GM12878 (cell line): ENCODE data around the gene MVB12B. TPM values are rescaled to one million over a fixed set of nuclear protein-coding genes. Genes with fewer than 3 reads are reported as not detected.

ENCODE experiments used
- ATAC-seq: fragments of 200-7000 bp; cut with Tn5 transposase; 3 replicates; pipeline ENCODE4 v1.9.1; 2020; ENCODE audit warnings: mild to moderate bottlenecking, moderate library complexity
- BruUV-seq: library from RNA; stranded (reverse); fragments of 400-500 nt; replicated peaks from 2 replicates; lab custom pipeline; 2021; lab: Mats Ljungman, UMichigan
- CTCF ChIA-PET: fragments of 300-600 bp; sonication (Branson Sonifier 250); formaldehyde crosslinking; extraction: SDS; loops from one replicate; lab custom pipeline; 2021; ENCODE audit warnings: inconsistent platforms; lab: Yijun Ruan, JAX
- POLR2A ChIA-PET: fragments of 350-600 bp; formaldehyde crosslinking; extraction: SDS; loops from one replicate; lab custom pipeline; 2021; ENCODE audit warnings: inconsistent platforms; lab: Charles Lee
- RAD21 ChIA-PET: fragments of 300-600 bp; sonication (Branson Sonifier 250); formaldehyde crosslinking; loops from one replicate; lab custom pipeline; 2023; ENCODE audit warnings: antibody characterized with exemption; ENCODE audit not compliant: unreplicated experiment; lab: Charles Lee
- SMC1A ChIA-PET: fragments of 300-600 bp; sonication (Branson Sonifier 250); formaldehyde crosslinking; loops from one replicate; lab custom pipeline; 2023; ENCODE audit not compliant: unreplicated experiment, uncharacterized antibody; lab: Charles Lee
- DNase-seq: peaks from one replicate; pipeline ENCODE4 v3.0.0-alpha.2; 2011; ENCODE audit warnings: low read depth, low spot score
- FAIRE-seq: peaks from 3 replicates; lab custom pipeline; 2011; peaks lifted over from hg19 to GRCh38; lab: Jason Lieb, UNC
- H2AFZ ChIP-seq: 2 replicates; pipeline ENCODE4 v1.6.0; 2011; ENCODE audit warnings: low read depth, low read length, control low read depth; ENCODE audit not compliant: control insufficient read depth
- H3K27ac ChIP-seq: 2 replicates; pipeline ENCODE4 v1.5.1; 2011; ENCODE audit warnings: control low read depth; ENCODE audit not compliant: control insufficient read depth, insufficient read depth
- H3K27me3 ChIP-seq, 2 experiments: replicated peaks in 1 of 2; 2 replicates each; pipeline versions ENCODE4 v1.6.0 to v1.6.1; 2011; ENCODE audit warnings: low read length in 1 of 2; ENCODE audit not compliant: control insufficient read depth in 2 of 2, insufficient read depth in 2 of 2
- H3K36me3 ChIP-seq, 2 experiments: 2 replicates each; pipeline ENCODE4 v1.5.1; 2011; ENCODE audit warnings: low read length in 1 of 2; ENCODE audit not compliant: control insufficient read depth in 2 of 2, insufficient read depth in 2 of 2
- H3K4me1 ChIP-seq: 2 replicates; pipeline ENCODE4 v1.6.1; 2011; ENCODE audit warnings: mild to moderate bottlenecking, low read length, moderate library complexity, mixed read lengths; ENCODE audit not compliant: control insufficient read depth, insufficient read depth
- H3K4me2 ChIP-seq: 2 replicates; pipeline ENCODE4 v1.6.0; 2011; ENCODE audit warnings: control low read depth; ENCODE audit not compliant: control insufficient read depth, insufficient read depth
- H3K4me3 ChIP-seq: fragments of 200-600 bp; sonication (generic); 2 replicates; pipeline ENCODE4 v1.5.1; 2016
- H3K79me2 ChIP-seq: 2 replicates; pipeline ENCODE4 v1.6.0; 2011; ENCODE audit warnings: low read length; ENCODE audit not compliant: control insufficient read depth, insufficient read depth
- H3K9ac ChIP-seq: 2 replicates; pipeline ENCODE4 v1.8.0; 2011; ENCODE audit warnings: low read length, control low read depth, mixed read lengths; ENCODE audit not compliant: control insufficient read depth, insufficient read depth
- H3K9me3 ChIP-seq: replicated peaks from 3 replicates; pipeline ENCODE4 v1.5.1; 2011; ENCODE audit warnings: mild to moderate bottlenecking, low read length; ENCODE audit not compliant: control insufficient read depth, insufficient read depth
- H4K20me1 ChIP-seq: 2 replicates; pipeline ENCODE4 v1.6.0; 2011; ENCODE audit not compliant: control insufficient read depth, insufficient read depth
- BCLAF1 ChIP-seq: fragments of 450-650 bp; IDR thresholded peaks from 2 replicates; pipeline ENCODE4 v1.6.1; 2017; ENCODE audit warnings: antibody characterized with exemption, mild to moderate bottlenecking, moderate library complexity
- BHLHE40 ChIP-seq, 2 experiments: fragments of 450-650 bp in 1 of 2; IDR thresholded peaks; 2 replicates each; pipeline ENCODE4 v1.6.1; 2011 to 2017; ENCODE audit warnings: low read depth in 2 of 2, borderline replicate concordance in 1 of 2, improper control_type of control experiment in 1 of 2, low read length in 1 of 2, mild to moderate bottlenecking in 1 of 2
- CEBPB ChIP-seq, 2 experiments: fragments of 150-350 bp in 1 of 2; IDR thresholded peaks; 2 replicates each; pipeline ENCODE4 v1.6.1; 2012 to 2014; ENCODE audit warnings: low read depth in 2 of 2, low read length in 2 of 2, borderline replicate concordance in 1 of 2, inconsistent platforms in 1 of 2
- CREM ChIP-seq: IDR thresholded peaks from 2 replicates; pipeline ENCODE4 v1.6.1; 2014; ENCODE audit warnings: antibody characterized with exemption, low read depth
- FOXM1 ChIP-seq: IDR thresholded peaks from 2 replicates; pipeline ENCODE4 v1.6.1; 2012; ENCODE audit warnings: low read depth, mild to moderate bottlenecking, inconsistent platforms, low read length, moderate library complexity
- HCFC1 ChIP-seq: fragments of 150-350 bp; IDR thresholded peaks from 2 replicates; pipeline ENCODE4 v1.6.1; 2014; ENCODE audit warnings: low read length
- IKZF1 ChIP-seq: fragments of 450-650 bp; conservative IDR thresholded peaks from 2 replicates; pipeline ENCODE4 v1.6.1; 2017; ENCODE audit warnings: antibody characterized with exemption, mild to moderate bottlenecking
- NR2F1 ChIP-seq: fragments of 450-650 bp; conservative IDR thresholded peaks from 2 replicates; pipeline ENCODE4 v1.6.1; 2017; ENCODE audit warnings: mild to moderate bottlenecking
- RAD51 ChIP-seq: fragments of 450-650 bp; IDR thresholded peaks from 2 replicates; pipeline ENCODE4 v1.6.1; 2016; ENCODE audit warnings: moderate library complexity, mild to moderate bottlenecking, inconsistent platforms
- RB1 ChIP-seq: fragments of 450-650 bp; formaldehyde crosslinking; IDR thresholded peaks from 2 replicates; pipeline ENCODE4 v1.6.1; 2017; ENCODE audit warnings: mild to moderate bottlenecking, borderline replicate concordance
- SMAD5 ChIP-seq: IDR thresholded peaks from 2 replicates; pipeline ENCODE4 v1.6.1; 2016; ENCODE audit warnings: antibody characterized with exemption, low read depth
- YBX1 ChIP-seq: fragments of 450-650 bp; IDR thresholded peaks from 2 replicates; pipeline ENCODE4 v1.6.1; 2016; ENCODE audit warnings: antibody characterized with exemption
- WGBS: methylation state at CpG from one replicate; pipeline ENCODE4 v1.1.6; 2016; ENCODE audit warnings: low lambda C conversion rate; ENCODE audit not compliant: insufficient replicate concordance, insufficient coverage; ENCODE audit errors: missing lambda C conversion rate; 5-methylcytosine and 5-hydroxymethylcytosine counted together
- in situ Hi-C: fragments of 300-500 bp; cut with MboI; formaldehyde crosslinking; loops from 9 replicates; pipeline ENCODE4 v1.14.3; 2018; ENCODE audit warnings: mixed read lengths
- intact Hi-C: fragments of 100-400 bp; cut with micrococcal nuclease; formaldehyde crosslinking; loops from one replicate; pipeline ENCODE4 v1.14.2; 2022; ENCODE audit not compliant: unreplicated experiment
- polyA plus RNA-seq, 11 experiments: library from polyadenylated mRNA; depleted of rRNA in 4 of 11; unstranded in 6 of 11; stranded (reverse) in 5 of 11; fragments of >200 nt; fragmentation: Nextera tagmentation in 4 of 11; fragmentation: Illumina TruSeq in 1 of 11; extraction: Ambion mirVana in 4 of 11; extraction: Trizol in 1 of 11; gene quantifications; 1 replicate in 1 of 11; 2 replicates in 10 of 11; pipeline versions ENCODE4 v1.2.1 to v1.2.3, GENCODE V29; 2011 to 2016; ENCODE audit warnings: inconsistent platforms in 2 of 11, missing spikeins in 2 of 11, low read depth in 1 of 11
- total RNA-seq, 4 experiments: library from RNA; depleted of rRNA in 3 of 4; stranded (reverse); fragments of >200 nt in 3 of 4; fragmentation: Illumina TruSeq in 1 of 4; extraction: Trizol in 1 of 4; gene quantifications; 2 replicates each; pipeline versions ENCODE4 v1.2.1 to v1.2.3, GENCODE V29; 2013 to 2021

The MVB12B gene
- total and polyA plus RNA-seq, 10 of the 15 experiments (the other 5 are each of a cell fraction or from before 2014, with no cell fraction given): 0.08 TPM; not detected in 9

- TF ChIP-seq RB1: no peak
- no peak for TF ChIP-seq BHLHE40 (IDR thresholded peaks at IDR 0.05; ENCODE audit: borderline replicate concordance in 1 of 2, low read depth in 2 of 2, low read length in 1 of 2)
- no peak for TF ChIP-seq YBX1
- no peak for TF ChIP-seq HCFC1
These were observed 26.8 kb upstream of the MVB12B start (continued) for GRCh38 chr9:126299706-126300276.

GRCh38 chr9:126301196-126301595, 25.4 kb upstream of the MVB12B start:
- in situ Hi-C loops (loop anchor here (5.0 kb wide), 1 partner anchor 191 kb away; no protein-coding TSS in a partner anchor), intact Hi-C loops (no loop called here)
- FAIRE-seq: no peak
- H3K36me3 ChIP-seq: no peaks in the 10 kb centered on the region
- SMC1A ChIA-PET: interaction anchor here (1.6 to 3.2 kb wide), 2 partner anchors 97 to 190 kb away, joined by 6 to 16 read pairs; no protein-coding TSS in a partner anchor
- POLR2A ChIA-PET: no interaction called here
- H3K9ac ChIP-seq: no peak overlapping the region
- 41% methylated on average over 3 of the region's 3 CpGs for WGBS
- RAD21 ChIA-PET: no interaction called here
- no peak overlapping the region for H3K4me2 ChIP-seq
- H3K27me3 ChIP-seq: no peaks in the 10 kb centered on the region
- no peak for ATAC-seq
- H3K9me3 ChIP-seq: no peaks in the 10 kb centered on the region
- BruUV-seq: no TSS peak
- DNase-seq: no peak
- CTCF ChIA-PET: interaction anchor here (1.1 to 3.5 kb wide), 3 partner anchors 21 to 190 kb away, joined by 3 to 16 read pairs (median 15); no protein-coding TSS in a partner anchor
- H3K79me2 ChIP-seq: no peaks in the 10 kb centered on the region
- no peak overlapping the region for H2AFZ ChIP-seq
- TF ChIP-seq SMAD5 (no peak), IKZF1 (no peak), RAD51 (no peak), BCLAF1 (no peak), FOXM1 (no peak), NR2F1 (no peak), CEBPB (IDR thresholded peaks at IDR 0.05; ENCODE audit: borderline replicate concordance in 1 of 2, low read depth in 2 of 2, low read length in 2 of 2) (no peak), CREM (no peak)
- H3K4me1 ChIP-seq: no peaks in the 10 kb centered on the region
- no peak overlapping the region for H3K4me3 ChIP-seq
- no peaks in the 10 kb centered on the region for H4K20me1 ChIP-seq
- no peak overlapping the region for H3K27ac ChIP-seq
